Measurements from ENCODE around the gene GAB1. TPM values are rescaled to one million over a fixed set of nuclear protein-coding genes. Genes with fewer than 3 reads are reported as not detected.

GAB1 gene
- total and polyA plus RNA-seq, 2 of the 13 experiments (the other 11 are each of a cell fraction or from before 2014, with no cell fraction given) = 8.7 to 14.7 TPM

DNA sequence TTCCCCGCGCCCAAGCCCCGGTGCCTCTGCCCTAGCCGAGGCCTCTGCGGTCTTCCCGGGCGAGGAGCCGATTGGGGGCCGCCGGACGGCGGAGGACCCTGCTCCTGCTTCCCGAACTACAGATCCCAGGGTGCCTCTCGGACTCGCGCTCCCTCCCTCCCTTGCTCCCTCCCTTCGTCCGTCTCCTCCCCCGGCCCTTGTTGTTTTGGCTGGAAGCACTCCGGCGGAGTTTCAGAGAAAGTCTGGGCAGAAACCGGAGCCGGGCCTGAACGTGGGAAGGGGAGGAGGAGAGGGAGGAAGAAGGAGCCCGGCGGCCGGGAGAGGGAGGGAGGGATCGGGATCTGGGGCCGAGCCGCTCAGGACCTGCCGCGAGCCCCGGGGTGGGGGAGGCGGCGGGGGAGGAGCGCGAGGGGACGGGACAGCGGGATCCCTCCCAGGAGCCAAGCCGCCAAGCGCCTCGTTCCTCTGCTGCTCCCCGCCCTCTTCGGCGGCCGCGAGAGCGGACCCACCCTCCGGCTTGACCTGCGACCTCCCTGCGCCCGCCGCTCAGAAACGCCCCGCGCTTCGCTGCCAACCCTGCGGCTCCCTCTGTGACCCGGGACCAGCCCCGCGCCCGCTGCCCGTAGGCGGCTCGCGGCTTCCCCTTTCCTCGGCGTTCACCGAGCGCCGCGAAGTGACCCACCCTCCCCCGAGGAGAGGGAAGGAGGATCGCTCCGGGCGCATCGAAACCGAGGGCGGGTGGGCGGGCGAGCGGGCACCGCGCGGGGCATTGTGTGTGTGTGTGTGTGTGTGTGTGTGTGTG, 496 bp upstream of the GAB1 start (continued):
- TF ChIP-seq ZNF766 (CRISPR knock-in tag; IDR thresholded peaks at IDR 0.05; ENCODE audit: borderline replicate concordance) (no peak), WIZ (CRISPR knock-in tag; IDR thresholded peaks at IDR 0.05) (no peak), RFX3 (CRISPR knock-in tag; IDR thresholded peaks at IDR 0.05) (no peak), JUN (CRISPR knock-in tag; IDR thresholded peaks at IDR 0.05) (no peak), ZNF138 (CRISPR knock-in tag; IDR thresholded peaks at IDR 0.05; ENCODE audit: low read depth) (no peak), ZNF282 (IDR thresholded peaks at IDR 0.05; ENCODE audit: partially characterized antibody) (no peak), PHF20 (CRISPR knock-in tag; IDR thresholded peaks at IDR 0.05) (0 out of 2 replicates have a peak, but pooled peaks have one; percentile 4), CHD4 (IDR thresholded peaks at IDR 0.05; ENCODE audit: borderline replicate concordance, low read length) (no peak), HNRNPK (IDR thresholded peaks at IDR 0.05; ENCODE audit: low read depth, low read length, poor library complexity, severe bottlenecking) (no peak)
- TF ChIP-seq, protein P1, sequence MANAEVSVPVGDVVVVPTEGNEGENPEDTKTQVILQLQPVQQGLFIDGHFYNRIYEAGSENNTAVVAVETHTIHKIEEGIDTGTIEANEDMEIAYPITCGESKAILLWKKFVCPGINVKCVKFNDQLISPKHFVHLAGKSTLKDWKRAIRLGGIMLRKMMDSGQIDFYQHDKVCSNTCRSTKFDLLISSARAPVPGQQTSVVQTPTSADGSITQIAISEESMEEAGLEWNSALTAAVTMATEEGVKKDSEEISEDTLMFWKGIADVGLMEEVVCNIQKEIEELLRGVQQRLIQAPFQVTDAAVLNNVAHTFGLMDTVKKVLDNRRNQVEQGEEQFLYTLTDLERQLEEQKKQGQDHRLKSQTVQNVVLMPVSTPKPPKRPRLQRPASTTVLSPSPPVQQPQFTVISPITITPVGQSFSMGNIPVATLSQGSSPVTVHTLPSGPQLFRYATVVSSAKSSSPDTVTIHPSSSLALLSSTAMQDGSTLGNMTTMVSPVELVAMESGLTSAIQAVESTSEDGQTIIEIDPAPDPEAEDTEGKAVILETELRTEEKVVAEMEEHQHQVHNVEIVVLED (CRISPR knock-in tag; IDR thresholded peaks at IDR 0.05; ENCODE audit: borderline replicate concordance) = peak; percentile 71
- TF ChIP-seq, protein P2, sequence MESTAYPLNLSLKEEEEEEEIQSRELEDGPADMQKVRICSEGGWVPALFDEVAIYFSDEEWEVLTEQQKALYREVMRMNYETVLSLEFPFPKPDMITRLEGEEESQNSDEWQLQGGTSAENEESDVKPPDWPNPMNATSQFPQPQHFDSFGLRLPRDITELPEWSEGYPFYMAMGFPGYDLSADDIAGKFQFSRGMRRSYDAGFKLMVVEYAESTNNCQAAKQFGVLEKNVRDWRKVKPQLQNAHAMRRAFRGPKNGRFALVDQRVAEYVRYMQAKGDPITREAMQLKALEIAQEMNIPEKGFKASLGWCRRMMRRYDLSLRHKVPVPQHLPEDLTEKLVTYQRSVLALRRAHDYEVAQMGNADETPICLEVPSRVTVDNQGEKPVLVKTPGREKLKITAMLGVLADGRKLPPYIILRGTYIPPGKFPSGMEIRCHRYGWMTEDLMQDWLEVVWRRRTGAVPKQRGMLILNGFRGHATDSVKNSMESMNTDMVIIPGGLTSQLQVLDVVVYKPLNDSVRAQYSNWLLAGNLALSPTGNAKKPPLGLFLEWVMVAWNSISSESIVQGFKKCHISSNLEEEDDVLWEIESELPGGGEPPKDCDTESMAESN (CRISPR knock-in tag; conservative IDR thresholded peaks at IDR 0.05) = peak; percentile 56; the same call in 1 of the 2 replicates
- TF ChIP-seq, protein P3, sequence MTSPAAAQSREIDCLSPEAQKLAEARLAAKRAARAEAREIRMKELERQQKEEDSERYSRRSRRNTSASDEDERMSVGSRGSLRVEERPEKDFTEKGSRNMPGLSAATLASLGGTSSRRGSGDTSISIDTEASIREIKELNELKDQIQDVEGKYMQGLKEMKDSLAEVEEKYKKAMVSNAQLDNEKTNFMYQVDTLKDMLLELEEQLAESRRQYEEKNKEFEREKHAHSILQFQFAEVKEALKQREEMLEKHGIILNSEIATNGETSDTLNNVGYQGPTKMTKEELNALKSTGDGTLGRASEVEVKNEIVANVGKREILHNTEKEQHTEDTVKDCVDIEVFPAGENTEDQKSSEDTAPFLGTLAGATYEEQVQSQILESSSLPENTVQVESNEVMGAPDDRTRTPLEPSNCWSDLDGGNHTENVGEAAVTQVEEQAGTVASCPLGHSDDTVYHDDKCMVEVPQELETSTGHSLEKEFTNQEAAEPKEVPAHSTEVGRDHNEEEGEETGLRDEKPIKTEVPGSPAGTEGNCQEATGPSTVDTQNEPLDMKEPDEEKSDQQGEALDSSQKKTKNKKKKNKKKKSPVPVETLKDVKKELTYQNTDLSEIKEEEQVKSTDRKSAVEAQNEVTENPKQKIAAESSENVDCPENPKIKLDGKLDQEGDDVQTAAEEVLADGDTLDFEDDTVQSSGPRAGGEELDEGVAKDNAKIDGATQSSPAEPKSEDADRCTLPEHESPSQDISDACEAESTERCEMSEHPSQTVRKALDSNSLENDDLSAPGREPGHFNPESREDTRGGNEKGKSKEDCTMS (CRISPR knock-in tag; conservative IDR thresholded peaks at IDR 0.05) = no peak
- TF ChIP-seq, protein P4, sequence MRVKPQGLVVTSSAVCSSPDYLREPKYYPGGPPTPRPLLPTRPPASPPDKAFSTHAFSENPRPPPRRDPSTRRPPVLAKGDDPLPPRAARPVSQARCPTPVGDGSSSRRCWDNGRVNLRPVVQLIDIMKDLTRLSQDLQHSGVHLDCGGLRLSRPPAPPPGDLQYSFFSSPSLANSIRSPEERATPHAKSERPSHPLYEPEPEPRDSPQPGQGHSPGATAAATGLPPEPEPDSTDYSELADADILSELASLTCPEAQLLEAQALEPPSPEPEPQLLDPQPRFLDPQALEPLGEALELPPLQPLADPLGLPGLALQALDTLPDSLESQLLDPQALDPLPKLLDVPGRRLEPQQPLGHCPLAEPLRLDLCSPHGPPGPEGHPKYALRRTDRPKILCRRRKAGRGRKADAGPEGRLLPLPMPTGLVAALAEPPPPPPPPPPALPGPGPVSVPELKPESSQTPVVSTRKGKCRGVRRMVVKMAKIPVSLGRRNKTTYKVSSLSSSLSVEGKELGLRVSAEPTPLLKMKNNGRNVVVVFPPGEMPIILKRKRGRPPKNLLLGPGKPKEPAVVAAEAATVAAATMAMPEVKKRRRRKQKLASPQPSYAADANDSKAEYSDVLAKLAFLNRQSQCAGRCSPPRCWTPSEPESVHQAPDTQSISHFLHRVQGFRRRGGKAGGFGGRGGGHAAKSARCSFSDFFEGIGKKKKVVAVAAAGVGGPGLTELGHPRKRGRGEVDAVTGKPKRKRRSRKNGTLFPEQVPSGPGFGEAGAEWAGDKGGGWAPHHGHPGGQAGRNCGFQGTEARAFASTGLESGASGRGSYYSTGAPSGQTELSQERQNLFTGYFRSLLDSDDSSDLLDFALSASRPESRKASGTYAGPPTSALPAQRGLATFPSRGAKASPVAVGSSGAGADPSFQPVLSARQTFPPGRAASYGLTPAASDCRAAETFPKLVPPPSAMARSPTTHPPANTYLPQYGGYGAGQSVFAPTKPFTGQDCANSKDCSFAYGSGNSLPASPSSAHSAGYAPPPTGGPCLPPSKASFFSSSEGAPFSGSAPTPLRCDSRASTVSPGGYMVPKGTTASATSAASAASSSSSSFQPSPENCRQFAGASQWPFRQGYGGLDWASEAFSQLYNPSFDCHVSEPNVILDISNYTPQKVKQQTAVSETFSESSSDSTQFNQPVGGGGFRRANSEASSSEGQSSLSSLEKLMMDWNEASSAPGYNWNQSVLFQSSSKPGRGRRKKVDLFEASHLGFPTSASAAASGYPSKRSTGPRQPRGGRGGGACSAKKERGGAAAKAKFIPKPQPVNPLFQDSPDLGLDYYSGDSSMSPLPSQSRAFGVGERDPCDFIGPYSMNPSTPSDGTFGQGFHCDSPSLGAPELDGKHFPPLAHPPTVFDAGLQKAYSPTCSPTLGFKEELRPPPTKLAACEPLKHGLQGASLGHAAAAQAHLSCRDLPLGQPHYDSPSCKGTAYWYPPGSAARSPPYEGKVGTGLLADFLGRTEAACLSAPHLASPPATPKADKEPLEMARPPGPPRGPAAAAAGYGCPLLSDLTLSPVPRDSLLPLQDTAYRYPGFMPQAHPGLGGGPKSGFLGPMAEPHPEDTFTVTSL (CRISPR knock-in tag; IDR thresholded peaks at IDR 0.05; ENCODE audit: borderline replicate concordance) = no peak; the same call in 1 of the 2 replicates
- TF ChIP-seq, protein P5, sequence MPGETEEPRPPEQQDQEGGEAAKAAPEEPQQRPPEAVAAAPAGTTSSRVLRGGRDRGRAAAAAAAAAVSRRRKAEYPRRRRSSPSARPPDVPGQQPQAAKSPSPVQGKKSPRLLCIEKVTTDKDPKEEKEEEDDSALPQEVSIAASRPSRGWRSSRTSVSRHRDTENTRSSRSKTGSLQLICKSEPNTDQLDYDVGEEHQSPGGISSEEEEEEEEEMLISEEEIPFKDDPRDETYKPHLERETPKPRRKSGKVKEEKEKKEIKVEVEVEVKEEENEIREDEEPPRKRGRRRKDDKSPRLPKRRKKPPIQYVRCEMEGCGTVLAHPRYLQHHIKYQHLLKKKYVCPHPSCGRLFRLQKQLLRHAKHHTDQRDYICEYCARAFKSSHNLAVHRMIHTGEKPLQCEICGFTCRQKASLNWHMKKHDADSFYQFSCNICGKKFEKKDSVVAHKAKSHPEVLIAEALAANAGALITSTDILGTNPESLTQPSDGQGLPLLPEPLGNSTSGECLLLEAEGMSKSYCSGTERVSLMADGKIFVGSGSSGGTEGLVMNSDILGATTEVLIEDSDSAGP (CRISPR knock-in tag; IDR thresholded peaks at IDR 0.05; ENCODE audit: borderline replicate concordance) = peak; percentile 76; the same call in 1 of the 2 replicates
